ENCODE measurements around the gene NXNL1.

Gene NXNL1

DNA sequence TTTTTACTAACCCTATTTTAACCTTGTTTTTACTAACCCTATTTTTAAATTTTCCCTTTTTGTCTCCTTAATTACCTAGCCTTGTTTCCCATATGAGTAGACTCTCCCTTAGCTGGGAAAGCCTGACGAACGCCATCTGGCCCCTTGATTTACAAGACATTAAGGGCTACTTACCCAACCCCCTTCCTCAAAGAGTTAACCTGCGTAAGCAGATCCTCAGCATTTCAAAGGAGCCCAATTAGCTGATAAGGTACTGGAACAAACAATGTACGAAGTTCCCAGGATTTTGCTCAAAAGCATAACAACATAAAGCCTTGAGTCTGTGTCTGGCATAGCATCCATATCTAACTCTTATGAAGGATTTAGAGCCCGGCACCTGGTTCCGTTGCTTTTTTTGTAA lies 45.6 kb downstream of the NXNL1 start:
- DNase-seq = no peak

DNA sequence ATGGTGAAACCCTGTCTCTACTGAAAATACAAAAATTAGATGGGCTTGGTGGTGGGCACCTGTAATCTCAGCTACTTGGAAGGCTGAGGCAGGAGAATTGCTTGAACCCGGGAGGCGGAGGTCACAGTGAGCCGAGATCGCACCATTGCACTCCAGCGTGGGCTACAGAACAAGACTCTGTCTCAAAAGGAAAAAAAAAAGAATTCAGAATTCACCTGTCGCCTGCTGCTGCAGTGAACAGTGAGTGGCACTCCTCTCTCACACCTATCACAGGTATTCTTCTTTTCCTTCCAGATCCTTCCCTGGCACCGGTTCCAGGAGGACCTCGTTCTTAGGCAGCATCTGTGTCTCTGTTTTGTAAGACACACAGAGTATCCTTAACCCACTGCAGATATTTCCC lies 46.6 kb downstream of the NXNL1 start:
- no peak for DNase-seq

DNA sequence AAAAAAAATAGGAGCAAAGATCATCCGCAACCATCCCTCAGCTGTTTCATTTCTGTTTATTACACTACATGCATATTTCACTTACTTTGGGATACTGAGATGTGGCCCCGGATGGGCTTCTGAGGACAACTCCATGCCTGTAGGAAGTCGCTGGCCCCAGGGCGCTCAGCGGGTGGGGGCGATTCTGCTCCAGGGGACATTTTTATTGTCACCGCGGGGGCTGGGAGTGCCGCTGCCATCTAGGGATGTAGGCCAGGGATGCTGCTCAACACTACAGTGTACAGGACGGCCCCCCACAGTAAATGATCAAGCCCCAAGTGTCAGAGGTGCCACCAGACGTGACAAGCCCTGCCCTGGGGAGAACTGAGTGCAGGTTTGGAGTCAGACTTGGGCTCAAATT lies 48.9 kb downstream of the NXNL1 start:
- DNase-seq = no peak

DNA sequence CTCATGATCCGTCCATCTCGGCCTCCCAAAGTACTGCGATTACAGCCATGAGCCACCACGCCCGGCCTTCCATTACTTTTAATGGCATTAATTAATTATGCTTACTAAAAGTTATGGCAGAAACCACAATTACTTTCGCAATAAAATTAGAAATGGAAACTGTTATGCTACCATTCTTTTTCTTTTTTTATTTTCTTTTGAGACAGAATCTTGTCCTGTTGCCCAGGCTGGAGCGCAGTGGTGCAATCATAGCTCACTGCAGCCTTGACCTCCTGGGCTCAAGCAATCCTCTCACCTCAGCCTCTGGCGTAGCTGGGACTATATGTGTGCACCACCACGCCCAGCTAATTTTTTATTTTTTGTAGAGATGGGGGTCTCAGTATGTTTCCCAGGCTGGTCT lies 50.7 kb downstream of the NXNL1 start:
- DNase-seq = no peak

DNA sequence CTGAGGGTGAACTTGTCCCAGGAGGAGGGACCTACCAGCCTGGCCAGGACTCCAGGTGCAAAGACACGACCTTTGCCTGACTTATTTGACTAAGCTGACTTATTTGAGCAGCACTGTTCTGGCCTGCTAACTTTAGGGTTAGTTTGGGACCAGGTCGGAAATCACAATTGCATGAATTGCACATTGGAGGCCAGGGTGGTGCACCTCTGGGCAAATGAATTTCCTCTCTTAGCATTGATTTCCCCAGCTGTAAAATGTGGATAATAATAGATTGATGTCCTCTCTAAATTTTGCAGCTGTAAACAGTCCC lies 53.9 kb downstream of the NXNL1 start:
- DNase-seq = no peak

DNA sequence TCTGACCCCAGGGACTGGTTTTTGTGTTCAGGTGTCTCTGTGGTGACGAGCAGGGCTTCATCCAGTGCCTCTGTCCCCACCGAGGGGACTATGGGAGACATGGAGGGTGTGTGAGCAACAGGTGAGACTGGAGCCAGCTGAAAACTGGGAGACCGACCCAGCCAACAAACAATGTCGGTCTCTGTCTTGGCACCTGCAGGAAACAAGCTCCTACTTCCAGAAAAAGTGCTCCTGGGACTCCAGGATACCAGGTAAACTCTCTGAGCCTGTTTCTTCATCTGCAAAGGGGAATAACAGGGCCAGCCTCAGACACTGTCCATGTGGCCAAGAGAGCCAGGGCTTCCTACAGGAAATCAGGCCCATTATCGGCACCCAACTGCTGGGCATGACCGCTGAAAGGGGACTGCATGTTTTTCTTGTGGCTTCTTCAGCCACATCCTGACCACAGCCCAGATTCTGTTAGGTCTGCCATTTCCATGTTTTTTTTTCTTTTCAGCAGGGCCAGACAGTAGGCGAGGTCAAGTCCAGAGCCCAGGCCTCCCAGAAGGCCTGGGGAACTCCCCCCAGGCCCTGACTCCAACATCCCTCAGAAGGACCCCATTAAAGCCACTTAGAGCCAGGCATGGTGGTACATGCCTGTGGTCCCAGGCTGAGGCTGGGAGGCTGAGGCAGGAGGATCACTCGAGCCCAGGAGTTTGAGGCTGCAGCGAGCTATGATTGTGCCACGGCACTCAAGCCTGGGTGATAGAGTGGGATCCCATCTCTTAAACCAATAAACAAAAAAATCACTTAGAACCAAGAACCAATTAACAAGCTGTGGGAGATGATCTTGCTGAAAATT lies 54.5 kb downstream of the NXNL1 start:
- no peak for DNase-seq
